ENCODE measurements around the gene KCNMB3.

Gene KCNMB3

GRCh38 chr3:179279837-179280236 is 28.9 kb upstream of the KCNMB3 start:
- Histone ChIP-seq H3K27me3 (ENCODE audit: insufficient read depth, low read length) (peaks cover 4% of the 10 kb centered on the region; the same call in 1 of the 2 replicates), H3K36me3 (ENCODE audit: insufficient read depth, low read length) (no peaks in the 10 kb centered on the region), H3K4me2 (ENCODE audit: low read length) (no peak overlapping the region), H2AFZ (ENCODE audit: low read length) (no peak overlapping the region), H3F3A (ENCODE audit: insufficient read depth, low read length) (no peaks in the 10 kb centered on the region), H3K79me2 (ENCODE audit: insufficient read depth, low read length) (no peaks in the 10 kb centered on the region), H3K9me3 (ENCODE audit: low read length) (no peaks in the 10 kb centered on the region), H3K9me2 (ENCODE audit: low read depth, low read length) (no peaks in the 10 kb centered on the region), H3K27ac (ENCODE audit: low read depth, low read length, poor library complexity, severe bottlenecking) (no peak overlapping the region), H3K4me1 (ENCODE audit: insufficient read depth, low read length, severe bottlenecking) (no peaks in the 10 kb centered on the region), H3K4me3 (ENCODE audit: low read depth, low read length, poor library complexity, severe bottlenecking) (no peak overlapping the region), H3K9ac (ENCODE audit: low read length) (no peak overlapping the region), H4K20me1 (ENCODE audit: insufficient read depth, low read length) (no peaks in the 10 kb centered on the region)
- no peak for TF ChIP-seq EZH2 (IDR thresholded peaks at IDR 0.05; ENCODE audit: borderline replicate concordance, low read length)
- TF ChIP-seq CTCF (IDR thresholded peaks at IDR 0.05; ENCODE audit: low read length) = no peak

- H3K9me2 ChIP-seq (ENCODE audit: low read depth, low read length) = no peaks in the 10 kb centered on the region
- H3K36me3 ChIP-seq (ENCODE audit: insufficient read depth, low read length) = no peaks in the 10 kb centered on the region
- H3K9ac ChIP-seq (ENCODE audit: low read length) = no peak overlapping the region
- no peak overlapping the region for H3K4me2 ChIP-seq (ENCODE audit: low read length)
- peaks cover 4% of the 10 kb centered on the region; the same call in 1 of the 2 replicates for H3K27me3 ChIP-seq (ENCODE audit: insufficient read depth, low read length)
- TF ChIP-seq EZH2 (IDR thresholded peaks at IDR 0.05; ENCODE audit: borderline replicate concordance, low read length) (no peak), CTCF (IDR thresholded peaks at IDR 0.05; ENCODE audit: low read length) (no peak)
- no peak overlapping the region for H3K27ac ChIP-seq (ENCODE audit: low read depth, low read length, poor library complexity, severe bottlenecking)
- H3F3A ChIP-seq (ENCODE audit: insufficient read depth, low read length) = no peaks in the 10 kb centered on the region
- H3K4me3 ChIP-seq (ENCODE audit: low read depth, low read length, poor library complexity, severe bottlenecking) = no peak overlapping the region
- no peaks in the 10 kb centered on the region for H3K4me1 ChIP-seq (ENCODE audit: insufficient read depth, low read length, severe bottlenecking)
- H3K79me2 ChIP-seq (ENCODE audit: insufficient read depth, low read length) = no peaks in the 10 kb centered on the region
- H4K20me1 ChIP-seq (ENCODE audit: insufficient read depth, low read length) = no peaks in the 10 kb centered on the region
- no peak overlapping the region for H2AFZ ChIP-seq (ENCODE audit: low read length)
- no peaks in the 10 kb centered on the region for H3K9me3 ChIP-seq (ENCODE audit: low read length)
These were observed 28.2 kb upstream of the KCNMB3 start for GRCh38 chr3:179278932-179279693.

- no peaks in the 10 kb centered on the region for H3F3A ChIP-seq (ENCODE audit: insufficient read depth, low read length)
- H2AFZ ChIP-seq (ENCODE audit: low read length) = no peak overlapping the region
- no peaks in the 10 kb centered on the region for H3K9me3 ChIP-seq (ENCODE audit: low read length)
- H3K79me2 ChIP-seq (ENCODE audit: insufficient read depth, low read length) = no peaks in the 10 kb centered on the region
- H3K36me3 ChIP-seq (ENCODE audit: insufficient read depth, low read length) = no peaks in the 10 kb centered on the region
- H3K4me2 ChIP-seq (ENCODE audit: low read length) = no peak overlapping the region
- no peak overlapping the region for H3K4me3 ChIP-seq (ENCODE audit: low read depth, low read length, poor library complexity, severe bottlenecking)
- no peak overlapping the region for H3K9ac ChIP-seq (ENCODE audit: low read length)
- no peaks in the 10 kb centered on the region for H4K20me1 ChIP-seq (ENCODE audit: insufficient read depth, low read length)
- H3K4me1 ChIP-seq (ENCODE audit: insufficient read depth, low read length, severe bottlenecking) = no peaks in the 10 kb centered on the region
- no peak overlapping the region for H3K27ac ChIP-seq (ENCODE audit: low read depth, low read length, poor library complexity, severe bottlenecking)
- peaks cover 4% of the 10 kb centered on the region; the same call in 1 of the 2 replicates for H3K27me3 ChIP-seq (ENCODE audit: insufficient read depth, low read length)
- no peak for TF ChIP-seq CTCF (IDR thresholded peaks at IDR 0.05; ENCODE audit: low read length)
- TF ChIP-seq EZH2 (IDR thresholded peaks at IDR 0.05; ENCODE audit: borderline replicate concordance, low read length) = no peak
- no peaks in the 10 kb centered on the region for H3K9me2 ChIP-seq (ENCODE audit: low read depth, low read length)
These were observed 27.2 kb upstream of the KCNMB3 start for GRCh38 chr3:179278151-179278550.
